ENCODE results near the gene NCR3LG1. TPM values are rescaled to one million over a fixed set of nuclear protein-coding genes. Genes with fewer than 3 reads are reported as not detected.

Gene NCR3LG1
- total and polyA plus RNA-seq, 2 of the 8 experiments (the other 6 are each of a cell fraction or from before 2014, with no cell fraction given) = 0.68 to 1.9 TPM

GRCh38 chr11:17389957-17390649 lies 38.5 kb downstream of the NCR3LG1 start:
- no peak for FAIRE-seq
- Histone ChIP-seq H3K27ac (ENCODE audit: low read depth, low read length) (no peak overlapping the region), H2BK20ac (ENCODE audit: low read length) (no peak overlapping the region), H3K79me2 (ENCODE audit: control insufficient read depth in 1 of 2, insufficient read depth in 2 of 2, low read length in 2 of 2) (no peaks in the 10 kb centered on the region), H3K79me1 (ENCODE audit: low read depth, low read length) (no peaks in the 10 kb centered on the region), H3K4ac (replicated peaks; ENCODE audit: insufficient read length, low read depth, low read length) (no peak overlapping the region), H4K91ac (replicated peaks; ENCODE audit: insufficient read length, low read length) (no peak overlapping the region), H2BK120ac (replicated peaks; ENCODE audit: low read depth, low read length) (no peak overlapping the region), H2AFZ (ENCODE audit: low read length) (peak overlapping the region; percentile 11), H4K8ac (ENCODE audit: extremely low read depth, insufficient read depth, low read length) (peak overlapping the region; percentile 58; the same call in 1 of the 2 replicates), H3K27me3 (replicated peaks in 1 of 4; ENCODE audit: control insufficient read depth in 3 of 4, extremely low read depth in 1 of 4, insufficient read depth in 3 of 4, low read length in 3 of 4) (peaks cover 0 to 7% (median 0%) of the 10 kb centered on the region in 4 experiments; a peak in 4 of 7 replicates), H2BK12ac (ENCODE audit: low read depth, low read length) (peak overlapping the region; percentile 39; the same call in 1 of the 2 replicates), H2AK5ac (ENCODE audit: low read depth, low read length) (no peak overlapping the region), H3K4me2 (ENCODE audit: insufficient read depth in 1 of 2, low read depth in 2 of 2, low read length in 2 of 2) (peak overlapping the region; percentile 55 to 71), H3K23me2 (ENCODE audit: low read depth, low read length) (no peaks in the 10 kb centered on the region), H2BK5ac (ENCODE audit: low read depth, low read length) (no peak overlapping the region; the same call in 1 of the 2 replicates), H4K20me1 (replicated peaks in 1 of 2; ENCODE audit: control insufficient read depth in 1 of 2, insufficient read depth in 2 of 2, low read length in 2 of 2) (peaks cover 0 to 5% of the 10 kb centered on the region in 2 experiments), H3K4me3 (ENCODE audit: extremely low read depth in 1 of 4, insufficient read depth in 2 of 4, low read depth in 3 of 4, low read length in 4 of 4) (peak overlapping the region in 3 of 4 experiments; percentile 9 to 80 (median 51); a peak in 6 of 8 replicates), H3K9me3 (ENCODE audit: insufficient read depth in 2 of 2, low read depth in 1 of 2, low read length in 1 of 2) (no peaks in the 10 kb centered on the region), H3K4me1 (replicated peaks in 1 of 4; ENCODE audit: control insufficient read depth in 3 of 4, insufficient read depth in 4 of 4, low read length in 3 of 4) (peaks cover 0 to 8% (median 2%) of the 10 kb centered on the region in 4 experiments; a peak in 3 of 7 replicates), H3K23ac (ENCODE audit: insufficient read length) (no peak overlapping the region), H4K5ac (ENCODE audit: insufficient read length, low read depth, low read length) (no peak overlapping the region), H2BK15ac (ENCODE audit: low read length) (peak overlapping the region; percentile 88), H3K56ac (replicated peaks; ENCODE audit: insufficient read length, low read depth, low read length) (no peak overlapping the region), H3K36me3 (ENCODE audit: control insufficient read depth in 2 of 4, insufficient read depth in 4 of 4, low read length in 3 of 4) (no peaks in the 10 kb centered on the region), H3K9ac (replicated peaks in 1 of 4; ENCODE audit: extremely low read depth in 1 of 4, low read depth in 3 of 4, low read length in 3 of 4) (no peak overlapping the region), H3K14ac (ENCODE audit: insufficient read length) (no peak overlapping the region), H3K18ac (ENCODE audit: extremely low read depth, low read length) (no peak overlapping the region; the same call in 1 of the 2 replicates)
- CTCF ChIA-PET (ENCODE audit: partially characterized antibody) = interaction anchor here (0.5 to 38.8 kb wide), 20 partner anchors 8 to 175 kb away, joined by 3 to 1414 read pairs (median 4); partner anchors contain the start of genes ABCC8 and USH1C
- POLR2A ChIA-PET (ENCODE audit: partially characterized antibody) = interaction anchor here (1.4 to 2.2 kb wide), 2 partner anchors 11 to 85 kb away, joined by 4 to 6 read pairs; no protein-coding TSS in a partner anchor
- WGBS, 2 experiments (ENCODE audit: extremely low coverage in 1 of 2, insufficient coverage in 1 of 2, insufficient read length in 1 of 2, insufficient replicate concordance in 2 of 2, low coverage in 1 of 2, low lambda C conversion rate in 2 of 2, missing lambda C conversion rate in 1 of 2) = 73% methylated on average over 10 of the region's 10 CpGs; no CpG with 5 or more reads in 1 of the 2 experiments
- 0 out of 2 replicates have a peak, but pooled peaks have one; percentile 11 for TF ChIP-seq YY1 (IDR thresholded peaks at IDR 0.05; ENCODE audit: low read depth, low read length)
- TF ChIP-seq RBBP5 (IDR thresholded peaks at IDR 0.05; ENCODE audit: borderline replicate concordance, low read depth, low read length) = no peak
- TF ChIP-seq CBX5 (IDR thresholded peaks at IDR 0.05; ENCODE audit: low read depth, low read length) = no peak
- peak; percentile 33 for TF ChIP-seq EZH2 (IDR thresholded peaks at IDR 0.05; ENCODE audit: low read depth, low read length, severe bottlenecking)
- no peak for DNase-seq (ENCODE audit: low read depth in 1 of 2, low spot score in 2 of 2)

Measured in H1 (cell line).